ENCODE measurements around the gene PM20D1. TPM values are rescaled to one million over a fixed set of nuclear protein-coding genes. Genes with fewer than 3 reads are reported as not detected.

The PM20D1 gene
- total and polyA plus RNA-seq, 4 experiments from 2014 or later = 1.4 to 1.9 (median 1.8) TPM

DNA sequence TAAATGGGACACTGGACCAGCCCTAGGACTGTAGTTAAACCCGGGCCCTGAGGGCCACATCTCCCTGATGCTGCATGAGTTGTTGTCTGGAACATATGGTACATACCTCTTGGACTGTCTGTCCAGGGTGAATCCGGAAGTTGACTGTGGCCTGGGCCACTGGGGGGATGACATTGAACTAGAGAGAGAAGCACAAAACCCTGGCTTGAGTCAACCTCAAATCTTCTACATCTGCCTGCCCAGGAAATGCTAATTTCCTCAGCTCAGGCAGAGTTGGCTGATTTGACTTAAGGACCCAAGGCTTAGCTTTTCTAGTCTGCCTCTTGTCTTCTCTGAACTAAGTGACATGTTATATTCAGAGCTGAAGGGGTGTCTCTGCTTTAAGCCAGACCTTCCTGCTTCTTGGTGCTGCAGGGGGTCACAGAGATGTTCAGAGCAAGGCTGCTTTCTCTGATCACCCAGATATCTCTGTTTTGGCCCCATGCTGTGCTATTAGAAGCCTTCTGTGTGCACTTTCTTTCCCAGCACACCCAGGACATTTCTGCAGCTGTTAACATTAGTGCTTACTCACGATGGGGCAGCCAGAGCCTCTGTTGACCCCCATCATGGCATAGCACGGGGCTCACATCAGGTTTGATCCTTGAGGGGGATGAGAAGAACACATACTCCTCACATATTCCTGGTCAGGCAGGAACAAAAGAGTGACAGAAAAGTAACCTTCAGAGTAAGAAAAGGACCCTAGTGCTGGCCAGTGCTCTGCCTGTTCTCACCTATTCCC, 9.6 kb downstream of the PM20D1 start:
- intact Hi-C loops (cut with micrococcal nuclease) = no loop called here

DNA sequence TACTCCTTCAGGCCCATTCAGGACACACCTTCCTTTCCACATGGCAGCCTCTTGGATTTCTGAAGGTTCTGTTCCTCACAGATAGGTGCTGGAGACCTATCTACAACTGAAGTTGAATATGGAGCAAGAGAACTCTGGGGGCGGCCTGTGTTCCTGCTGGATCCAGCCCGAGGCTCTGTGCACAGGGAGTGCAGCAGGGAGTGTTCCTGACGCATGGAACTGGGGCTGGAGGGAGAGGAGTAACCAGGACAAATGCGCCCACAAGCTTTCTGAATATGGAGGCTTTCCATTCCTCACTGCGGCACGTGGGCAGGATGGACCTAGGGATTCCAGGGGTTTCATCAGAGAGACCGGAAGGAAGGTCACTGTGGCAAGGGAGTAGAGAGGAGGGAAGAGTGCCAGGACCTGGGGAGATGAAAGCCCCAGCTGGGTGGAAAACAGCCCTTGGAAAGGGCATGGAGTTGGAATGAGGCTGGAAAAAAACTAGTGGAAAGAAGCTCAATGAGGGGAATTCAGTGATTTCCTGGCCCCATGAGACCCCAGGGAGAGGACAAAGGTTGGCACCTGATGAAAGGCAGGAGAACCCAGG, 12.5 kb downstream of the PM20D1 start:
- H3K9me3 Mint-ChIP-seq = peaks cover 0 to 1% (median 0%) of the 10 kb centered on the region in 8 donors
- ChIA-PET POLR2A (ENCODE audit: partially characterized antibody) (interaction anchor here (0.6 to 1.7 kb wide), 2 partner anchors 12 to 98 kb away, joined by 3 to 5 read pairs; partner anchors contain the start of gene PM20D1), CTCF (ENCODE audit: partially characterized antibody) (no interaction called here)
- Histone ChIP-seq H3K27ac (ENCODE audit: low read depth, low read length) (no peak overlapping the region), H3K9me3 (ENCODE audit: control insufficient read depth in 1 of 2, low read length in 2 of 2) (no peaks in the 10 kb centered on the region), H3K36me3 (ENCODE audit: insufficient read depth, low read length) (no peaks in the 10 kb centered on the region), H3K4me1 (ENCODE audit: insufficient read depth, low read length) (no peaks in the 10 kb centered on the region), H3K27me3 (ENCODE audit: insufficient read depth, low read length) (no peaks in the 10 kb centered on the region), H3K4me3 (ENCODE audit: low read length in 2 of 2) (no peak overlapping the region)
- H3K4me3 Mint-ChIP-seq = no peak overlapping the region
- no peaks in the 10 kb centered on the region for H3K27me3 Mint-ChIP-seq
- H3K36me3 Mint-ChIP-seq = peaks cover 0 to 8% of the 10 kb centered on the region in 2 donors
- no peaks in the 10 kb centered on the region for H3K4me1 Mint-ChIP-seq
- intact Hi-C loops (cut with micrococcal nuclease) = no loop called here
- DNase-seq = no peak
- H3K27ac Mint-ChIP-seq = no peak overlapping the region

More for the DNA sequence above, 9.6 kb downstream of the PM20D1 start:
- ChIA-PET CTCF (ENCODE audit: partially characterized antibody) (interaction anchor here (0.8 kb wide), 1 partner anchor 33 kb away, joined by 3 read pairs; no protein-coding TSS in a partner anchor), POLR2A (ENCODE audit: partially characterized antibody) (no interaction called here)
- H3K4me3 Mint-ChIP-seq = no peak overlapping the region
- no peaks in the 10 kb centered on the region for H3K36me3 ChIP-seq (ENCODE audit: insufficient read depth, low read length)
- H3K27me3 ChIP-seq (ENCODE audit: insufficient read depth, low read length) = no peaks in the 10 kb centered on the region
- H3K4me1 ChIP-seq (ENCODE audit: insufficient read depth, low read length) = no peaks in the 10 kb centered on the region
- no peak overlapping the region for H3K4me3 ChIP-seq (ENCODE audit: low read length in 2 of 2)
- no peaks in the 10 kb centered on the region for H3K27me3 Mint-ChIP-seq
- peaks cover 4 to 16% of the 10 kb centered on the region in 2 donors for H3K36me3 Mint-ChIP-seq
- H3K4me1 Mint-ChIP-seq = no peaks in the 10 kb centered on the region
- H3K27ac ChIP-seq (ENCODE audit: low read depth, low read length) = no peak overlapping the region
- H3K9me3 ChIP-seq (ENCODE audit: control insufficient read depth in 1 of 2, low read length in 2 of 2) = no peaks in the 10 kb centered on the region
- no peak for DNase-seq
- H3K27ac Mint-ChIP-seq = peak overlapping the region in 1 of 7 donors; percentile 4
- peaks cover 0 to 1% (median 0%) of the 10 kb centered on the region in 8 donors for H3K9me3 Mint-ChIP-seq

DNA sequence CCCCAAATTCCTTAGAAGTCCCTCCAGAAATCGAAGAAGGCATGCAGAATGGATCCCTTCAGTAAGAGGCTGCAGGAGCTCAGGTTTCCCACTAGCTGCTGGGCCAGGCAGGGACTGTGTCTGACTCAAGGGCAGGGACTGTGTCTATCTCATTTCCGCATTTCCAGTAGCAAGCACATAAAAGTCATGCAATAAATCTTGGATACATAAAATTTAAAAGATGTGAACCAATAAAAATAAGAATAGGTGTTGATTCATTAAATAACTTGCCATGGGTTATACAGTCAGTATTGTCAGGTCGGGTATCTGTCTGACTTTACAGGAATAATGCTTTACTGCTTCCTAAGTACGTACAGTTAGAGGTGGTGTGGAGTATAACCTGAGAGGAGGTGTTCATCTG, 15.2 kb downstream of the PM20D1 start:
- Histone ChIP-seq H3K9me3 (ENCODE audit: control insufficient read depth in 1 of 2, low read length in 2 of 2) (no peaks in the 10 kb centered on the region), H3K36me3 (ENCODE audit: insufficient read depth, low read length) (no peaks in the 10 kb centered on the region), H3K4me1 (ENCODE audit: insufficient read depth, low read length) (no peaks in the 10 kb centered on the region), H3K27me3 (ENCODE audit: insufficient read depth, low read length) (no peaks in the 10 kb centered on the region), H3K4me3 (ENCODE audit: low read length in 2 of 2) (no peak overlapping the region), H3K27ac (ENCODE audit: low read depth, low read length) (no peak overlapping the region)
- DNase-seq = no peak
- ChIA-PET CTCF (ENCODE audit: partially characterized antibody) (no interaction called here), POLR2A (ENCODE audit: partially characterized antibody) (no interaction called here)
- no peaks in the 10 kb centered on the region for H3K27me3 Mint-ChIP-seq
- no peaks in the 10 kb centered on the region for H3K4me1 Mint-ChIP-seq
- intact Hi-C loops (cut with micrococcal nuclease) = no loop called here
- H3K9me3 Mint-ChIP-seq = peaks cover 0 to 1% (median 0%) of the 10 kb centered on the region in 8 donors
- no peak overlapping the region for H3K4me3 Mint-ChIP-seq
- no peak overlapping the region for H3K27ac Mint-ChIP-seq
- peaks cover 0 to 8% of the 10 kb centered on the region in 2 donors for H3K36me3 Mint-ChIP-seq

GRCh38 chr1:205832326-205832751, 17.6 kb downstream of the PM20D1 start:
- H3K36me3 ChIP-seq (ENCODE audit: insufficient read depth, low read length) = no peaks in the 10 kb centered on the region
- no peak for DNase-seq
- Mint-ChIP-seq H3K27me3 (no peaks in the 10 kb centered on the region), H3K36me3 (peaks cover 0 to 18% of the 10 kb centered on the region in 2 donors), H3K4me3 (no peak overlapping the region), H3K27ac (no peak overlapping the region), H3K9me3 (peaks cover 0 to 1% (median 0%) of the 10 kb centered on the region in 8 donors), H3K4me1 (no peaks in the 10 kb centered on the region)
- CTCF ChIA-PET (ENCODE audit: partially characterized antibody) = no interaction called here
- no peak overlapping the region for H3K4me3 ChIP-seq (ENCODE audit: low read length in 2 of 2)
- no peaks in the 10 kb centered on the region for H3K4me1 ChIP-seq (ENCODE audit: insufficient read depth, low read length)
- no peak overlapping the region for H3K27ac ChIP-seq (ENCODE audit: low read depth, low read length)
- intact Hi-C loops (cut with micrococcal nuclease) = no loop called here
- POLR2A ChIA-PET (ENCODE audit: partially characterized antibody) = no interaction called here
- H3K27me3 ChIP-seq (ENCODE audit: insufficient read depth, low read length) = no peaks in the 10 kb centered on the region
- no peaks in the 10 kb centered on the region for H3K9me3 ChIP-seq (ENCODE audit: control insufficient read depth in 1 of 2, low read length in 2 of 2)

GRCh38 chr1:205827623-205828022, 22.3 kb downstream of the PM20D1 start:
- H3K27ac ChIP-seq (ENCODE audit: low read depth, low read length) = no peak overlapping the region
- Mint-ChIP-seq H3K4me3 (no peak overlapping the region), H3K36me3 (peaks cover 1 to 19% of the 10 kb centered on the region in 2 donors), H3K4me1 (peaks cover 1 to 17% (median 13%) of the 10 kb centered on the region in 4 donors), H3K27ac (no peak overlapping the region), H3K27me3 (no peaks in the 10 kb centered on the region), H3K9me3 (no peaks in the 10 kb centered on the region)
- ChIA-PET POLR2A (ENCODE audit: partially characterized antibody) (no interaction called here), CTCF (ENCODE audit: partially characterized antibody) (interaction anchor here (0.9 to 1.6 kb wide), 2 partner anchors 8 to 149 kb away, joined by 3 to 5 read pairs; no protein-coding TSS in a partner anchor)
- peaks cover 4% of the 10 kb centered on the region for H3K4me1 ChIP-seq (ENCODE audit: insufficient read depth, low read length)
- H3K4me3 ChIP-seq (ENCODE audit: low read length in 2 of 2) = no peak overlapping the region
- intact Hi-C loops (cut with micrococcal nuclease) = no loop called here
- H3K36me3 ChIP-seq (ENCODE audit: insufficient read depth, low read length) = no peaks in the 10 kb centered on the region
- H3K27me3 ChIP-seq (ENCODE audit: insufficient read depth, low read length) = no peaks in the 10 kb centered on the region
- no peak for DNase-seq
- H3K9me3 ChIP-seq (ENCODE audit: control insufficient read depth in 1 of 2, low read length in 2 of 2) = no peaks in the 10 kb centered on the region

DNA sequence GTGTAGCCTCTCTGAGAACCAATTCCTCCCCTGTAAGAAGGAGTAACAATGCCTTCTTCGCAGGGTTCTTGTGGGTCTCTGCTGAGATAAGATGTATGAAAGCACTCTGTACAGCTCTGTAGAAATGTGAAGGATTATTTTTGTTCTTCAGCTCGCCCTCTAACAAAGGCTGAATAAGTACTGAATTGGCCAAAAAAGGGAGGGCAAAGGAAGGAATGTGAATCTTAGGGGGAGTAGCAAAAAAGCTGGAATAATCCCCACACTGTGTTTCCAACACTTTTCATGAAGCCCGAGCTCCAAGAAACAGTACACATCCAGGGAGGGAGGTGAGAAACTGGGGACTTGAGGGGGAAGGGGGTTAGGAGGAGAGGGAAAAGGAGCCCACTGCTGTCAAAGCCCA, 22.9 kb downstream of the PM20D1 start:
- peaks cover 1 to 19% of the 10 kb centered on the region in 2 donors for H3K36me3 Mint-ChIP-seq
- H3K4me1 Mint-ChIP-seq = peaks cover 1 to 17% (median 13%) of the 10 kb centered on the region in 4 donors
- intact Hi-C loops (cut with micrococcal nuclease) = no loop called here
- no peaks in the 10 kb centered on the region for H3K27me3 ChIP-seq (ENCODE audit: insufficient read depth, low read length)
- H3K36me3 ChIP-seq (ENCODE audit: insufficient read depth, low read length) = no peaks in the 10 kb centered on the region
- ChIA-PET POLR2A (ENCODE audit: partially characterized antibody) (no interaction called here), CTCF (ENCODE audit: partially characterized antibody) (interaction anchor here (0.9 to 1.3 kb wide), 3 partner anchors 9 to 150 kb away, joined by 3 read pairs; no protein-coding TSS in a partner anchor)
- no peak for DNase-seq
- peaks cover 4% of the 10 kb centered on the region for H3K4me1 ChIP-seq (ENCODE audit: insufficient read depth, low read length)
- H3K27ac Mint-ChIP-seq = no peak overlapping the region
- no peaks in the 10 kb centered on the region for H3K9me3 ChIP-seq (ENCODE audit: control insufficient read depth in 1 of 2, low read length in 2 of 2)
- H3K9me3 Mint-ChIP-seq = no peaks in the 10 kb centered on the region
- H3K27ac ChIP-seq (ENCODE audit: low read depth, low read length) = no peak overlapping the region
- no peak overlapping the region for H3K4me3 ChIP-seq (ENCODE audit: low read length in 2 of 2)
- H3K4me3 Mint-ChIP-seq = no peak overlapping the region
- no peaks in the 10 kb centered on the region for H3K27me3 Mint-ChIP-seq

DNA sequence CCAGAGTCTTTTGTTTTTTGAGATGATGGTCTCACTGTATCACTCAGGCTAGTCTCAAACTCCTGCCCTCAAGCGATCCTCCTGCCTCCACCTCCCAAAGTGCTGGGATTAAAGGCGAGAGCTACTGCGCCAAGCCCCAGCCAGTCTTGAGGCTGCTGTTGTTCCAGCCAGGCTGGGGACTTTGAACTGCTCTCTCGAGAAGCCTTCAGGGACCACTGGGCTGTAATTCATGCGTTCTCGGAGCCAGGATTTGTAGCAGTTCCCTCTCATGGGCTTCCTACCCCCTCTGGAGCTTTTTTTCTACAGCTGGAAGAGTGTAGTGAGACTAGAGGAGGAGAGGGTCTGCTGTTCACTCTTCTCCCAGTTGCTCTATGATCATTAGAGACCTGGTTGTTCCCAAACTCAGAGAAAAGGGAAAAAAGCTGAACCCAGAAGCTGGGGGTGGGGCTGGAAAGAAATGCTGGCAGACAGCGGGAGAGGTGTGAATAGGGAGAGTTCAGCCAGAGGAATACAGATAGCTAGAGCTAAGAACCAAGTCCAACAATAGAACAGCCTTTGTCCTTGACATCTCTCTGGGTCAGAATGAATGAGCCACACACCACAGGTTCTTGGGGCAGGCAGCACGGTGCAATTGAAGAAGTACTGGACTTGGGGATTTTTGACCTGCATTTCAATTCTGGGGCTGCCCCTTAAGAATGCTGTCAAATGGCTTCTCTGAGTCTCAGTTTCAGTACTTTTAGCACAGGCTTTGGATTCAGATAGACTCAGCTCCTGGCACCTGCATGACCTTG, 23.7 kb downstream of the PM20D1 start:
- no peak overlapping the region for H3K4me3 Mint-ChIP-seq
- H3K4me1 ChIP-seq (ENCODE audit: insufficient read depth, low read length) = peaks cover 4% of the 10 kb centered on the region
- H3K27me3 ChIP-seq (ENCODE audit: insufficient read depth, low read length) = no peaks in the 10 kb centered on the region
- CTCF ChIA-PET (ENCODE audit: partially characterized antibody) = interaction anchor here (1.2 to 1.3 kb wide), 2 partner anchors 10 to 151 kb away, joined by 3 read pairs; no protein-coding TSS in a partner anchor
- no peaks in the 10 kb centered on the region for H3K27me3 Mint-ChIP-seq
- H3K36me3 Mint-ChIP-seq = peaks cover 1 to 18% of the 10 kb centered on the region in 2 donors
- no peaks in the 10 kb centered on the region for H3K36me3 ChIP-seq (ENCODE audit: insufficient read depth, low read length)
- no peaks in the 10 kb centered on the region for H3K9me3 Mint-ChIP-seq
- H3K9me3 ChIP-seq (ENCODE audit: control insufficient read depth in 1 of 2, low read length in 2 of 2) = no peaks in the 10 kb centered on the region
- H3K4me3 ChIP-seq (ENCODE audit: low read length in 2 of 2) = no peak overlapping the region
- POLR2A ChIA-PET (ENCODE audit: partially characterized antibody) = no interaction called here
- H3K4me1 Mint-ChIP-seq = peaks cover 1 to 17% (median 13%) of the 10 kb centered on the region in 4 donors
- peak overlapping the region in 1 of 7 donors; percentile 24 for H3K27ac Mint-ChIP-seq
- no peak overlapping the region for H3K27ac ChIP-seq (ENCODE audit: low read depth, low read length)
- no peak for DNase-seq
- intact Hi-C loops (cut with micrococcal nuclease) = no loop called here
